Activated naive CD4-positive, alpha-beta T cell treated with anti-CD3 and anti-CD28 coated beads, Interleukin-2, amount 50 U/mL, for 16 hours (primary cell): ENCODE results near the gene SLC66A3.
"Not testable (repeated sequence)": the region's sequence is repeated elsewhere in the genome, so short reads cannot be mapped to it uniquely, and the experiment has no call there.

Source experiments
- DNase-seq: peaks from one replicate; pipeline ENCODE4 v3.0.0-alpha.2; 2020

The SLC66A3 gene

GRCh38 chr2:11165046-11165445 is 9.8 kb downstream of the SLC66A3 start:
- DNase-seq = not testable (repeated sequence)

DNA sequence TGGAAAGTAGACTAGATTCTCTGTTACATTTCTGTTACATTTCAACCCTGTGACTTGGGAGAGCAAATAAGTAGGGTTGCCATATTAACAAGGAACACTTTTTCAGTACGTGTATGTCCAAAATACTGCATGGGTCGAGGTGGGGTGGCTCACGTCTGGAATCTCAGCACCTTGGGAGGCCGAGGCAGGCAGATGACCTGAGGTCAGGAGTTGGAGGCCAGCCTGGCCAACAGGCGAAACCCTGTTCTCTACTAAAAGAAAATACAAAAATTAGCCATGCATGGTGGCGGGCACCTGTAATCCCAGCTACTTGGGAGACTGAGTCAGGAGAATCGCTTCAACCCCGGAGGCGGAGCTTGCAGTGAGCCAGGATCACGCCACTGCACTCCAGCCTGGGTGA is 11.2 kb downstream of the SLC66A3 start:
- DNase-seq = no peak

DNA sequence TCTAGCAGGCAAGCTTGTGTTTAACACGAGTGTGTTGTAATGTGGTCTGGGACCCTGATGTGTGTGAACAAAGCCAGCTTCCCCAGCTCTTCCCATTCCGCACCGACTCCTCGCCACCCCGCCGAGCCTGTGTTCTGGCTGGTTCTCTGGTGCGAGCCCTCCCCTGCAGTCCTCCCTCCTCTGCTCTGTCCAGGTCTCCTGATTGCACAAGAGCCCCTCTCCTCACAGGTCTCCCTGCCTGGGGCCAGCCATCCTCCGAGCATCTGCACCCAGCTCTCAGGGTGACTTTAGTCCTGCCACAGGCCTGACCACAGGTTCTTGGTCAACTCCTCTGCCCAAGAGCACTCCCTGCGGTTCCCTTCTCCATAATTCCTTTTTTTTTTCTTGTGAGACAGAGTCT is 13.2 kb downstream of the SLC66A3 start:
- DNase-seq = no peak

DNA sequence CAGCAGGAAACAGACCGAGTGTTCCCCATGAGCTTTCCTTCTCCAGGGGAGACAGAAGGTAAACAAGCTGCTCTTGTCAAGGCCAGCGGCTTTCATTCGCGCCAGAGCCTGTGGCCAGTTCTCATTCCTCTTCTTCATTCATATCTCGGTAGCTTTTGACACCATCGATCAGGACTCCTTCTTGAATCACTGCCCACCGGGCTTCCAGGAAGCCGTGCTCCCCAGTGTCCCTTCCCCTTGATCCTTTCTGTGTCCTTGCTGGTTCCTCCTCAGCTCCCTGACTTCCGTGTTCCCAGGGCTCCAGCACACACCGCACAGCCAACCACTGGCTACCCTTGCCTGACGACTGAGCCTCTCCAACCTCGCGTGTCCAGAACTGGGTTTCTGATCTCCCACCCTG is 14.1 kb downstream of the SLC66A3 start:
- no peak for DNase-seq

- DNase-seq = no peak
Observed at GRCh38 chr2:11174222-11174621, 19.0 kb downstream of the SLC66A3 start.

DNA sequence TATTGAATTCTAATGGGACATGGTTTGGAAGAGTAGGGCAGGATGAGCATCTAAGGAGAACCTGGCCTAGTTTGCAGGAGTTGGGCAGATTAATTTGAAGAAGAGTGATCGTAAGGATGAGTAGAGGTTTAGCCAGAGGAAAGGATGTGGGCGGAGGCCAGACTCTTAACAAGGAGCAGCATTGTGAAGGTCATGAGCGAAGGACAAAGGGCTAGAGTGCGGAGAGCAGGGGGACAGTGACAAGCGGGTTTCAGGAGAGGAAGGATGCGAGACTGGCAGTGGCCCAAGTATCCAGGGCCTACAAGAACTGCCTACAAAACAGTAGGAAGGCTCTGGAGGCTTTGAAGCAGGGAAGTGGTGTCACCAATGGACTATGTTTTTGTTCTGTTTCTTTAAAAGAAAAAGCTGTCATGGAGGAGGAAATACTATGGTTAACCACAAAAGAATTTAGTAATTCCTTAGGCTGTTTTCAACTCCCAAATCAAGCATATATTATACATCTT is 20.1 kb downstream of the SLC66A3 start:
- no peak for DNase-seq

DNA sequence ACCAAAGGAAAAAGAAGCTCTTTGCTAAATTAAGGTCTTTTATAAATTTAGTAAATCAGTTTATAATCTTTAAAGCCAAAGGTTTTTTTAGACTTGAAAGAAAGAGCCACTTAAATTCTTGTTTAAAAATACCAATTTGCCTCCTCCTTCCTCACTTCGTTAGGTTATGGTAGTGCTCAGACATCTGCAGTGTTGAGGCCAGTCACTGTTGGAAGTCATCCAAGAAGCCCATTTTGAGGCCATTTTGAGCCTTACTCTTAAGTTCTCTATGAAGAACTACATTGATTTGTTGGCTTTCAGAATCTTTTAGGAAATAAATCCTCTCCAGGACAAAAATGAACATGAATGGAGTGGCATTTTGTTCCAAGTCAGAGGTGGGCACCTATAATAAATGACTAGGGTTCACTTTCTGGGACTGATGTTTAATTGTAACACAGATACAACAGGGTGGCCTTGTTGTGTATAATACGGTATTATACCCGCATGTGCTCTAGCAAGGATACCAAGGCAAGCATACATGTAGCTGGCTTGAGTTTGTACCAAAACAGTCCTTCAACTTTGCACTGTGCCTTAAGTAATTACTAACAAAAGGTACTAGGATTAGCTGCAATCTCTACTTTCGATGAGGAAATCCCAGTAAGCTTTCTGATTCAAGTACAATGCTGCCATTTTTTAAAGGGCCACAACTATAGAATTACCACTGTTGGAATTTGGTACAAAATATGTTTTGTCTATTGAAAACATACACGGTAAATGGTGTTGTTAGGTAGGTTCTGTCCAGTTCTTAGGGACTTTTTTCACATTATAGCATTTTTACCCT is 22.8 kb downstream of the SLC66A3 start:
- no peak for DNase-seq

GRCh38 chr2:11179196-11179595 is 23.9 kb downstream of the SLC66A3 start:
- DNase-seq = no peak

DNA sequence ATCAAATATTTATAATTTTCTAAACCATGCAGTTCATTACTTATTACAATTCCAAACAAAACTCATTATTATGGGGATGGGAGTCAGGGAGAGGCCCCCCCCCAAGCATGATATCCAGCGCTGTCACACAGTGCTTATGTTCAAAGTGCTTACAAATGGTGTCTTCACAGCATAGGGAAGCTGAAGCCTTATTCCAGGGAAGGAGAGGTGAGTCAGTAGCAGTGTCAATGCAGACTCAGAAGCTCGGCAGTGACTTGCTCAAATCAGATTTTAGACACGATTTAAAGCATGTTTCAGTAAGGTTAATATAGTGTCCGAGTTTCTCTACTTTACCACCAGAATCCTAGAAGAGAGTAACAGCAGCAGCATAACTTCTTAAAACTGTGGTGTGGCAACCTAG is 24.6 kb downstream of the SLC66A3 start:
- no peak for DNase-seq

- DNase-seq = no peak
Observed at GRCh38 chr2:11180653-11181052, 25.4 kb downstream of the SLC66A3 start.

DNA sequence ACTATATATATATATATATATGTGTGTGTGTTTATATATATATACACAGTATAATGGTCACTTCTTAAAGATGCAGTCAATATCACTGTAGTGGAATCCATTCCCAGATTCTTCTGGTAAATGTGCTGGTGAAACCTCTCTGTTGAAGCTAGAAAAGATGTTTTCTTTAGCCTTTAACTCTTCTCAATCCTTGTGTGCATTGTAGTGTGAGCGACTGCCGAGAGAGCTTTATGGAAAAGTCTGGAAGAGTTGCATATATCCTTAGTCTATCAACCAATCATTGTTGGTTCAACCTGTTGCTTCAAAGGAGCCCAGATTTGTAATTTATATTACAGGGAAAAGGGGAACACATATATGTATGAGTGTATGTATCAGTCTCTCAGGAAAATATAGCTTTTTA is 27.7 kb downstream of the SLC66A3 start:
- no peak for DNase-seq

DNA sequence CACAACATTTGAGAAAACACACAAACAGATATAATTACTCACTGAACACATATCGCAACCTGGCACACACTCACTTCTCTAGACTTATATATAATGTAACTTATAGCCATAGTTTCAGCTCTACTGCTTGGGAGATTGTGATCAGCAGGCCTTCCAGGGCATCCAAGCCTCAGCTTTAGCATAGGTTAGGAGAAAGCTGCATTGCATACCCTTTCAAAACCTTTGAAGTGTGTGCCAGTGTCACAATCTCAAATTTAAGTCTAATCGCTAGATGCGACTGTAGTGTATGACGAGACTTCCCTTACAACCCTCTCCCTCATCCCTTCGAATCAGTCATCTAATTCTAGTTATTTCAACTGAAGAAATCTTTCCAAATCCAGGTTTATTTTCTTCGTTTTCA is 30.9 kb downstream of the SLC66A3 start:
- DNase-seq = no peak

- no peak for DNase-seq
Observed at GRCh38 chr2:11187083-11187619, 31.9 kb downstream of the SLC66A3 start.

DNA sequence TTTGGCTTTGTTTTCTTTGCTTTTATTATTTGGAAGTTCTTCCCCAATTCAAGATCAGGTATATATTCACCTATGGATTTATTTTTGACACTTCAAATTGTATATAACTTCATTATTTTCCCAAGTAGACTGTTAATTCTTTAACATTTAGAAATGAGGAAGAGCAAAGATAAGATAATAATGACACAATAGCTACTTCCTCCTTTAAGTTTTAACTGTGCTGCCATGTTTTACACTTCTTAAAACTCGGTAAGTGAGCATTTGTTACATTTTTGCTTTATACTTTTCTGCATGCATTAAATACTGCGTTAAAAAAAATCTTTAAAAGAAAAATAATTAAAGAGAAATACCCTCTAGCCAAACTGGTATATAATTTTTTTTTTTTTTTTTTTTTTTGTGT is 32.5 kb downstream of the SLC66A3 start:
- DNase-seq = no peak

GRCh38 chr2:11196246-11196645 is 41.0 kb downstream of the SLC66A3 start:
- no peak for DNase-seq

- no peak for DNase-seq
Observed at GRCh38 chr2:11200651-11201050, 45.4 kb downstream of the SLC66A3 start.

- no peak for DNase-seq
Observed at GRCh38 chr2:11201969-11202368, 46.7 kb downstream of the SLC66A3 start.

GRCh38 chr2:11203480-11203879 is 48.2 kb downstream of the SLC66A3 start:
- DNase-seq = no peak

DNA sequence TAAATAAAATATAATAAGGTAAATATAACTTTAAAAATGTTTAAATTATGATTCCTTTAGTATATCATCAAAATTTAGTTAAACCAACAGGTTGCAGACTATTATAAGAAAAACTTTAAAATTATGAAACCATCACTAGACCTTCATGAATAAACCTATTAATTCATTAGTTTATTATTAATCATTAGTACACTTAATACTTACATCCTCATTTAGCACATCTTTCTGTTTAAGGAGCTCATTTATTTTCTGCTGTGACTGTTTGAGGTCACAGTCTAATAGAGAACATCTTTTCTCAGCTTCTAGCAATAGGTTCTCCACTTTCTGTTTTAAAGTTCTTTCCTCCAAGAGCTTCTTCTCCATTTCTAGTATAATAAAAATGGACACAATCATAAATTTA is 52.8 kb downstream of the SLC66A3 start:
- no peak for DNase-seq

DNA sequence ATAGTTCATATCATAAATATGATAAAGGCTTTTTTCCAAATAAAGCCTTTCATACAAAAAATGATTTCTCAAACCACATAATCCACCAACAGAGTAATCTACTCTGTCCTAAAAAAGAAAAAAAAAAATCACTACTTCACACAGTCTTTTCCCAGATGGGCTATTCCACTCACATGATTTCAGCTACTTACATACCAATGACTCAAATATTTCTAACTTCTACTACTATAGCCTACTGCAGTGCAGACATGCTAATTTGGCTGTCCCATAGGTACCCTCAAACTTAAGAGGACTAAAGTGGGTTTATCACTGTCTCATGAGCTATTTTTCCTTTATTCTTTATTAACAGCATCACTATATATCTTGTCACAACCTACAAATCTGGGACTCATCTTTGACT is 57.4 kb downstream of the SLC66A3 start:
- no peak for DNase-seq

GRCh38 chr2:11213090-11213638 is 57.9 kb downstream of the SLC66A3 start:
- DNase-seq = no peak

- DNase-seq = no peak
Observed at GRCh38 chr2:11213975-11214374, 58.7 kb downstream of the SLC66A3 start.

GRCh38 chr2:11214770-11215169 is 59.5 kb downstream of the SLC66A3 start:
- no peak for DNase-seq

GRCh38 chr2:11215407-11215806 is 60.1 kb downstream of the SLC66A3 start:
- no peak for DNase-seq
